Ishikawa (cell line): Measurements from ENCODE around the gene SYT6.

Experiments used
- CREB1 ChIP-seq: IDR thresholded peaks from 2 replicates; pipeline ENCODE4 v1.6.1; 2012; ENCODE audit warnings: low read depth
- EGR1 ChIP-seq: IDR thresholded peaks from 2 replicates; pipeline ENCODE4 v1.6.1; 2012
- EP300 ChIP-seq: IDR thresholded peaks from 2 replicates; pipeline ENCODE4 v1.6.1; 2012; ENCODE audit warnings: borderline replicate concordance
- MAX ChIP-seq: IDR thresholded peaks from 2 replicates; pipeline ENCODE4 v1.6.1; 2012
- NFIC ChIP-seq: IDR thresholded peaks from 2 replicates; pipeline ENCODE4 v1.6.1; 2012
- RAD21 ChIP-seq: IDR thresholded peaks from 2 replicates; pipeline ENCODE4 v1.6.1; 2012; ENCODE audit warnings: low read depth
- REST ChIP-seq: IDR thresholded peaks from 2 replicates; pipeline ENCODE4 v1.6.1; 2012; ENCODE audit warnings: low read depth, mild to moderate bottlenecking
- TAF1 ChIP-seq: IDR thresholded peaks from 2 replicates; pipeline ENCODE4 v1.6.1; 2012; ENCODE audit warnings: low read depth, mild to moderate bottlenecking
- TCF12 ChIP-seq: IDR thresholded peaks from 2 replicates; pipeline ENCODE4 v1.6.1; 2012; ENCODE audit warnings: low read depth
- USF1 ChIP-seq: IDR thresholded peaks from 2 replicates; pipeline ENCODE4 v1.6.1; 2012
- YY1 ChIP-seq: IDR thresholded peaks from 2 replicates; pipeline ENCODE4 v1.6.1; 2012; ENCODE audit warnings: low read depth

GRCh38 chr1:114091711-114092110 is 62.0 kb downstream of the SYT6 start:
- TF ChIP-seq REST, result no peak
- no peak for TF ChIP-seq EGR1
- TF ChIP-seq TCF12, result no peak
- no peak for TF ChIP-seq YY1
- no peak for TF ChIP-seq USF1
- no peak for TF ChIP-seq MAX
- no peak for TF ChIP-seq RAD21
- no peak for TF ChIP-seq NFIC
- TF ChIP-seq CREB1, result no peak
- TF ChIP-seq TAF1, result no peak
- no peak for TF ChIP-seq EP300
